Fibroblast of the conjunctiva (primary cell): ENCODE data around the gene ENOSF1.

Source experiments
- DNase-seq: peaks from one replicate; pipeline ENCODE4 v3.0.0-alpha.2; 2010; ENCODE audit warnings: low read depth

The ENOSF1 gene

DNA sequence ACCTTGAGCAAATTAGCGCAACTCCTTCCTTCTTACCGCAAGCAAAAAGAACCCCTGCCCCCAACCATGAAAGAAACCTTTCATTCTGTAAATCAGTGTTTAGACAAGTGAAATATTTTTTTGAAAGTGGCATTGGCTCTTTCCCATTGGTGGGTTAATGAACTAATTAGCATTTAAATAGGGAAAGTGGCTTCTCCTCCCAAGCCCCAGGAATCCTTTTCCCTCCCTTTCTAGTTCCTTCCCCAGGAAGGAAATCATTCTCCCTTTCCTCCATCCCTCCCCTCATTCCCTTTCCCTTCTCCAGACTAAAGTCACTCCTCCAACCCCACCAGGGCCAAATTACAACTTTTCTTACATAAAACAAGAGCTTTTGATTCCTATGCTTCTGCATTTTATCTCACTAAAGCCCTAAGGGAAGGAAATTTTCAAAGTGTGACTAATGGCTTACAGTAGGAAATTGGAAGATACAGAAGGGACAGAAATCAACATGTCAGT, 77.8 kb downstream of the ENOSF1 start:
- DNase-seq: no peak

DNA sequence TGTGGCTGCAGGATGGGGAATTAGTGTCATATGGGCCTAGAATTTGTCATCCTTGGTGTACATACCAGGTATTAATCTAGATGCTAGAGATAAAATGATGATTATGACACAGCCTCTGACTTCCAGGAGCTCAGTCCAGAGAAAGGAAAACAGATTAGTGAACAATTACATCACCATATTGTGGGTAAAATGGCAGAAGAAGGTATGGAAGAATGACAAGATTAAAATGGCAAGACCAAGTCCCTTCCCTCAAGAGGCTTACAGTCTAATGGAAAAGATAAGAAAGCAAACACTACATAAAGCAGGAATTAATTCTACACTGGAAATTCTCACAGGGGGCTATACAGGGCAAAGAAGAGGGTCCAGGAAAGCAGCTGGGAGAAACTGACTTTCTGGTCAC, 80.9 kb downstream of the ENOSF1 start:
- no peak for DNase-seq

DNA sequence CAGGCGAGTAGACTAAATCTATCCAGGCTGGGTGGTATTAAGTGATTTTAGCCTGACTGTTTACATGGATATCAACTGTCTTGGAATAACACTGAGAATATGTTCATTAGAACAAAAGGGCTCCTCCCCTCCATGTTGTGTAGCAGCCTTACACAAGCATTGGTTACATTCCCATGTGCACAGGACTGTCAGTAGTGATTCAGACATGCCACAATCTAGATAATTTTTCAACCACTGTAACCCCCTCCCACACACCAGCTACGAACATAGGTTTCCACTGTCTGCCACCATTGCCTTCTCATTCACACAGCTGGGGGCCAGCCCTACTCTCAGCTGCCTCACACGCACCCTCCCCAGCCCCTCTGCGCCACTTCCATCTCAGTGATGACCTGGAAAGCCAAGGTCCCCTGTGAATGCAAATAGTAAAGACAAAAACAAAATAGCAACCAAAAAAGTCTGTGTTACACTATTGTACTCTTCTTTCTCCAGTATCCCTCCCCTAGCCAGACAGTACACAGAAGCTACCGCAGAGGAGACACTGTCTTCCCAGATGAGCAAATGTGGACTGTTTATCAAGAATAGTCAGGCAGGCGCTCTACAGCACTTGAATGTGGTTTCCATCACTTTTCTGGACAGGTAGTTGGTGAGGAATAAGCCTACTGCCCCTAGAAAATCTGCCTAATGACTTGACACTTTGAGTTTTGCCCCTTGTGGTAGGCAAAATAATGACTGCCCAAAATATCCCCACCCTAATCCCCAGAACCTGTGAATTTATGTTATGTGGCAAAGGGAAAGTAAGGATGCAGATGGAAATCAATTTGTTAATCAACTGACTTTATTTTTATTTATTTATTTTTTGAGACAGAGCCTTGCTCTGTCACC, 82.9 kb downstream of the ENOSF1 start:
- DNase-seq: no peak

DNA sequence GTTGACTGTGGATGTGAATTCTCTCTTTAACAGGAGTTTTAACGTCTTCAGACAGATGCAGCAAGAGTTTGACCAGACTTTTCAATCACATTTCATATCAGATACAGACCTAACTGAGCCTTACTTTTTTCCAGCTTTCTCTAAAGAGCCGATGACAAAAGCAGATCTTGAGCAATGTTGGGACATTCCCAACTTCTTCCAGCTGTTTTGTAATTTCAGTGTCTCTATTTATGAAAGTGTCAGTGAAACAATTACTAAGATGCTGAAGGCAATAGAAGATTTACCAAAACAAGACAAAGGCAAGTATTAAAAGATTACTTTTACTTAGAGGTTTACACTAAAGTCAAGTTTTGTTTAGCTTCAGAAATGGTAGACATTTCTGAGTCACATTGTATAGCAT, 85.2 kb downstream of the ENOSF1 start:
- DNase-seq: no peak

DNA sequence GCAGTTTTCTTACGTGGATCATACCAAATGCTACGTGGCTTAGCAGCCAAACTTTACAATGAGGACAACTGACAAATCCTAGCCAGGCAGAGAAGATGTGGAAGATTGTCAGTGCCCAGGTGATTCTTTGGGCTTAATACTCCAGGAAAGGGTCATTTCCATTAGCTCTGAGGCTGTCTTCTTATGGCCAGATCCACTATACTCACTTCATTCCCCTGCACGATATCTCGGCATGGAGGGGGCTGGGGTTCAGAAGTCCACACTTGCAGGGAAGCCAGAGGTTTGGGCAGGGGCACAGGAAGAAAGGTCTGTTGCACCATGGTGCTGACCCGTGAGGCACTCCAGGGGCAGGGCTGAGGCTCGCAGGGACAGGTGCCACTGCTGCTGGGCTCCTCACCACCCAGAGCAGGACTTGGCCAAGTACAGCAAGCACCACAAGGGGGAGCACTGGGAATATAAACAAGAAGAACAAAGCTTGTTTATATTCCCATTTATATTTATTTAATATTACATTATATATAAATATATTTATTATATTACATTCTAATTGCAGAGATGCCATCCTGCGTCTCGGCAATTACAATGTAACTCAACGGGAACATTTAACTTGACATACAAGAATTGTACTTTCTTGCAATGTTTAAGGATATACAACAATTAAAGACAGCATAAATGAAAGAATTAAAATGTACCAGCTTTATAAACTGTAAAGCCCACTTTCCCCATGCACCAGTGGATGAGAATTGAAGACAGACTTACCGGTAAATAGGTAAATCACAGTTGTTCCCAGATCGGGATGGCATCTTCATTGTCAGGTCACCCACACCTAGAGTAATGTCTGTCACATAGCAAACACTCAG, 88.4 kb downstream of the ENOSF1 start:
- DNase-seq: peak; percentile 77

DNA sequence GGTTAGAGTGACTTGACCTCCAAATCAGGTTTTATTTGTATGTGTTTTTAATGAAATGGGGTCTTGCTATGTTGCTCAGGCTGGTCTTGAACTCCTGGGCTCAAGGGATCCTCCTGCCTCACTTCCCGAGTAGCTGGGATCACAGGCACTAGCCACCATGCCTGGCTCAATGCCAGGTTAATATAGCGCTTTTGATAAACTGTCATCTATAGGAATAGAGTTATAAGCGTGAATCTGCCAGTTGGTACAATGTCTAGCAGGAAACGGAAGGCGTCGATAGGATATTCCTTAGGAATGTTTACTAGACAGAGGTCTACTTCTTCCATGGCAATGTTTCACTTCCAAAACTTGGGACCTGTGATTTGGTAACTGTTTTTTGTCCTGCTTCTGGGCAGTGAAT, 90.1 kb downstream of the ENOSF1 start:
- DNase-seq: no peak

DNA sequence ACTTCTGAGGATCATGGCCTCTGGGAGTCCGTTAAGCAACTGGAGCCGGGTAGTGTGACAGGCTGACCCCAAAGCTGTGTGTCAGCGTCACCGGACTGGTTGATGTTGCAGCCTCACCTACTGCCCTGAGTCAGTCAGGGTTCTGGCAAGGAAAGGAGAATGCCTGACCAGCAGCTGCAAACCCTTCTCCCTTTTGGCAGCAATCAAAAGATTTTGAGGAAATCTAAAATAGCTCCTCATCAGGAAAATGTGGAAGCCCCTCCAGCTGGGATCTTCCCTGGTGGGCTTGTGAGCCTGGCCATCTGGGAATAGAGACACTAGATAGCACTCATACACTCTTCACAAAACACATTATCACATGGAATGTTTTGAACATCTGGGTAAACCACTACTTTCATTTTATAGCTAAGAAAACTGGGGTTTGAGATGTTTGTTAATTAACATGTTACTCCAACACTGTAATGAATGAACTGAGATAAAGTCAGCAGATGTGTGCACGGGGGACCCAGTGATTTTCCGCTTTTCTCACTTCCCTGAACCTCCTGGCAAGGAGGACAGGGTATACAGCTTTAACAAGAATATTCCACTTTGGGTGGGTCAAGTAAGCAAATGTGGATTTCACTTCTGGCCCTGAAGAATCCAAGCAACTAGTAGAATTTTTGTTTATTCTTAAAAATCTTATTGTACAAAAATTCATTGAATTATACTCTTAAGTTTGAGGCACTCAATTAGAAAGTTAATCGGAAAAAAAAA, 91.0 kb downstream of the ENOSF1 start:
- DNase-seq: peak; percentile 5
